ENCODE measurements around the gene SSU72.
"Not testable (repeated sequence)": the region's sequence is repeated elsewhere in the genome, so short reads cannot be mapped to it uniquely, and the experiment has no call there.

SSU72 gene

DNA sequence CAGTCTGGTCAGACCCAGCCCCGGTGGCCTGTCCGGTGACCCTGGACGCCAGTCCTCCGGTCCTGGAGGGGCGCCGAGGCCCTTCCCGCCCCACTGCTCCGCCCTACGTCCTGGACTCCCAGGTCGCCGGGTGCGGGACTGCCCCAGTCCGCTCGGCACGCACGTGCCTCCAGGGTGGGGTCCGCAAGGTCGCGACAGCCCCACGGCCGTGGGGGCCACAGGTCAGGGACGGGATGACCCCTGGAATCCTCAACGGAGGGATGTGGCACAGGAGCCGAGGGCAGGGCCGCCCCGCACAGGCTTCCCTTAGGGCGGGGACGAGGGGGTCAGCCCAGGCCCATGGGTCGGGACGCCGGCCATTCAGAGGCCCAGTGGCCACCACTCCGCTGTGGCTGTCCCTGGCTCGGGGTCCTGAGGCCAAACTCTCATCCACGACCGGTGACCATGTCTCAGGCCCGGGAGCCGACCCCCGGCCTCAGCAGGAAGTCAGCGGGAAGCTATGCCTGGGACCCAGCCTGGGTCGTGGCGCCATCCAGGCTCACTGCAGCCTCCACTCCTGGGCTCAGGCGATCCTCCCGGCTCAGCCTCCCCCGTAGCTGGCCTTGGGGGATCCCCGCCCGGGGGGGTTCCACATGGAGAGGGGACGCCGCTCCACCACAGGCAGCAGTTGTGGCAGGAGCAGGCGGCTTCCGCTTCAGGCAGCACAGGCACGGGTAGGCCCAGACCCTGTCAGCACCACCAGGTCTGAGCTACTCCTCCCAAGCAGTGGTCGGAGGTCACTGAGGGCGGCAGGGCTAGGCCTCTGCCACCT lies 33.6 kb downstream of the SSU72 start:
- DNase-seq (ENCODE audit: low read depth) = no peak

DNA sequence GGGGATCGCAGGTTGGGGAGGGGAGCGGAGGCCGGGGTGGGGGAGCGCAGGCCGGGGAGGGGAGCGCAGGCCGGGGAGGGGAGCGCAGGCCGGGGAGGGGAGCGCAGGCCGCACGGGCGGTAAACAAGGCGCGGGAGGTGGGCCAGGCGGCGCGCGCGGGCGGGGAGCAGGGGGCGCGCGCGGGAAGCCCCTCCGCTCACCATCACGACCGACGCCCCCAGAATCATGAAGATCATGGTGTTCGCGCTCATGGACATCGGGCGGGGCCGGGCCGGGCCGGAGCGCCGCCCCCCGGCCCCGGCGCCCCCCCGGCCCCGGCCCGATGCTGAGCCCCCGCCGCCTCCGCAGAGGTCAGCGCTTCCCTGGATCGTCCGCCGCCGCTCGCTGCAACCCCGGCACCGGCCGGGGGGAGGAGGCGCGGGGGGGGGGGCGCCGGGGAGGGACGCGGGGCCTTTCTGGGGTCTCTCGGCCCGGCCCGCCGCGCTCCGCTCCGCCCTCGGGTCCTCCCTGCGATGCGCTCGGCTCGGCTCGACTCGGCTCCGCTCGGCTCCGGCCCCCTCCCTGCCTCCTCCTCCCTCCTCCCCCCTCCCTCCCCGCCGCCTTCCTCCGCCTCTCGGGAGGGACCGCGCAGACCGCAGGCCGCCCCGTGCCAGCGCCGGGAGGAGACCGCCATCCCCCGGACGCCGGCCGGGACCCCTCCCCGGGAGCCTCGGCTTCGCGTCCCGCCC lies 34.4 kb downstream of the SSU72 start, which contains the start of gene TMEM240:
TSS of gene TMEM240 (minus strand) at position 535 of the 728 bp plus-strand sequence. CDS start at position 257, 278 bp downstream.
- DNase-seq (ENCODE audit: low read depth) = peak; percentile 82

DNA sequence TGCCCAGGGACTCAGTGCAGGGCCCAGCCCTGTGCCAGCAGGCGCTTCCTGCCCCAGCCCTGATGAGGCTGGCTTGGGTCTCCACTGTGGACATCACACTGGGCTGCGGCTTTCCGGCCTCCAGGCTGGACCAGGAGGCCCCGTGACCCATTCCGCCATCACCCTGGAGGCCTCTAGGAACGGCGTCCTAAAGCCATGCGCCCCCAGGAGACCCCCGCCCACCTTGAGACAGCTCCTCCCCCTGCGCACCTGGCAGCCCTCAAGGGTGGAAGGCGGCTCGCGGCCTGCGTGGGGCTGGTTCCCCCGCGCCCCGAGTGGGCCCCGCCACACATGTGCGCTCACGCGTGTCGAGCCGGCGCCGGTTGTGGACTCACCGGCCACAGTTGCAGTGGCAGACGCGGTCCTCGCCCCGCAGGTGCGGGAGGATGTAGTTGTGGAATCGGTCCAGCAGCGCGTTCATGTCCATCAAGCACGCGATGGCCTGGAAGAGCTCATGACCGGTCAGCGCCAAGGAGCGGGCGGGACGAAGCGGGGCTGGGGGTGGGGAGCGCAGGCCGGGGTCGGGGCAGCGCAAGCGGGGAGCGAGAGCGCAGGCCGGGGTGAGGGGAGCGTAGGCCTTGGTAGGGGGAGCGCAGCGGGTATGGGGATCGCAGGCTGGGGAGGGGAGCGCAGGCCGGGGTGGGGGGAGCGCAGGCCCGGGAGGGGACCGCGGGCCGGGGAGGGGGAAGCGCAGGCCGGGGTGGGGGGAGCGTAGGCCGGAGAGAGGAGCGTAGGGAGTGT lies 35.2 kb downstream of the SSU72 start:
- peak; percentile 61 for DNase-seq (ENCODE audit: low read depth)

- DNase-seq (ENCODE audit: low read depth) = no peak
Measured at GRCh38 chr1:1538989-1539309, 35.7 kb downstream of the SSU72 start.

DNA sequence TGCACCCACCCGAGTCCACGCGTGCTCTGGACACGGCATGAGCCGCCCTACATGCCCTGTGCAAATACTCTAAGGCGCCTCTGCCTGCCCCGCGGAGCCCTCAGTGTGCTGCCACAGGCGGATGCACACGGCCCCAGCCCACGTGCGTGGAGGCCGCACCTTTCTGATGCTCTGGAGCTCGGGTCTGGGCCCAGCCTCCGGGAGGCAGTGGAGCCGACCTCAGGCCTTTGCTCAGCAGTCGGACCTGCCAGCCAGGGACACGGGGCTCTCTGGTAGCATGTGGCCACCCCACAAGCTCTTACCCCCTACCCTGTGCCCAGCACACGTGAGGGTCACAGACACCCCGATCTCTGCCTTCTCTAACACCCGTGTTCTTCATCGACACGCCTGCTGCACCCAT lies 36.3 kb downstream of the SSU72 start:
- DNase-seq (ENCODE audit: low read depth) = no peak

DNA sequence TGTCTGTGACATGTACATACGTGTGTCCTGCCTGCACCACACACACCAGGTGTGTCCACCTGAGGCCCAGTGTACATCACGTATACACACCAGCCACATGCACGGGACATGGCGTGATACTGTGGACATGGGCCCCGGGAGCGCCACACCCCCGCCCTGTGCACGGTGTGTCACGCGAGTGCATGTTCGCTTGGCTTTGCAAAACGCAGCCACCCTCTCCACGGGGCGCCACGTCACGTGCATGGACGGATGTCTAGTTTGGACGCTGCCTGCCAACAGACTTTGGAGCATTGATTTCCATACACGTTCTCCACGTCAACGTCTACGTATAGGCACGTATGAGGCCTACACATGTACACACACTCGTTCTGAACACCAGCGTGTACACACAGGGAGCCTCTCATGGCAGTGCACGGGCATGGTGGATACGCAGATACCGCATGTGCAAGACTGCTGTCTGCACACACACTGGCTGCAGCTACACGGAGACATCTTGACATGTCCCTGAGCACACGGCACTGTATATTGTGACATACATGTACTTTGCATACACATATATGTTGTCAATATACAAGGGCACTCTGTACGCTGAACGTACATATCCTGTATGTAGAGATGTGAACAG lies 36.9 kb downstream of the SSU72 start:
- DNase-seq (ENCODE audit: low read depth) = no peak

GRCh38 chr1:1536938-1537546 lies 37.6 kb downstream of the SSU72 start:
- no peak for DNase-seq (ENCODE audit: low read depth)

DNA sequence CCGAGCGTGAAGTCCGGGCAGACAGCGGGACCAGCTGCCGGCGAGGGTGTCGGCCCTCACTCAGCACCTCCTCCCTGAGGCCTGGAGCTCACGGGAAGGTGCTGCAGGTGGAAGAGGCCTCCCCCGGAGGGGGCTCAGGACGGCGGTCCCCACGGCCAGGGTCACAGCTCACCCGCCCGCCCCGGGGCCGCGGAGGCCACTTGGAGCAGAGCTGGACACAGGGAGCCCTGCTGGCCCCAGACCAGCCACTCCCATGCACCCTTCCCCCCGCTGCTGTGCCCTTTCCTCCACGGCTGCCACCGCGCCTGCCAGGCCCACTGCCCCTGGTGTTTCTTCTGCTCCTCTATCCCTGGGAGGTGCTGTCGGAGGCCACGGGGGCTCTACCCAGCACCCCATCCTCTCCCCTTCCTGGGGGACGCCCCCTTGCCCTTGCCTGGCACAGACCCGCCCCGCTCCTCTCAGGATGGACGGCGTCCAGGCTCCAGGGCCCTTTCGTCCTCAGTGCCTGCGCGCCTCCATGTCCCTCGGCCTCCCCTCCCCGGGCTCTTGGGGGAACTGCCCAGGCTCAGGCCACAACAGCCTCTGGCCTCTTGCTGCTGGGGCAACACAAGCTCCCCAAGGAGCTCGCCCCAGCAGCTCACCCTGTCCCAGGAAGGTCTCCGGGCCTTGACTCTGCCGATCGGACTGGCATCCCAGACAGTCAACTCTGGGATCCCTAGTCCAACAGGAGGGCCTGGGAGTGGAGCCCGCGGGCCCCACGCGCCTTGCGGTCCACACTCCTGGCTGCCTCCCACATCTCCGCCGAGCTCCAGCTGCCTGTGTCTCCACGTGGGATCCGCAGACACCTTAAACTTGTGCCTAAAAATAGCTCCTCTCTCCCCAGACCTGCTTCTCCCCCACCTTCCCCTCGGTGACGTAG lies 38.4 kb downstream of the SSU72 start:
- DNase-seq (ENCODE audit: low read depth) = no peak

GRCh38 chr1:1535201-1536018 lies 39.3 kb downstream of the SSU72 start:
- DNase-seq (ENCODE audit: low read depth) = no peak

DNA sequence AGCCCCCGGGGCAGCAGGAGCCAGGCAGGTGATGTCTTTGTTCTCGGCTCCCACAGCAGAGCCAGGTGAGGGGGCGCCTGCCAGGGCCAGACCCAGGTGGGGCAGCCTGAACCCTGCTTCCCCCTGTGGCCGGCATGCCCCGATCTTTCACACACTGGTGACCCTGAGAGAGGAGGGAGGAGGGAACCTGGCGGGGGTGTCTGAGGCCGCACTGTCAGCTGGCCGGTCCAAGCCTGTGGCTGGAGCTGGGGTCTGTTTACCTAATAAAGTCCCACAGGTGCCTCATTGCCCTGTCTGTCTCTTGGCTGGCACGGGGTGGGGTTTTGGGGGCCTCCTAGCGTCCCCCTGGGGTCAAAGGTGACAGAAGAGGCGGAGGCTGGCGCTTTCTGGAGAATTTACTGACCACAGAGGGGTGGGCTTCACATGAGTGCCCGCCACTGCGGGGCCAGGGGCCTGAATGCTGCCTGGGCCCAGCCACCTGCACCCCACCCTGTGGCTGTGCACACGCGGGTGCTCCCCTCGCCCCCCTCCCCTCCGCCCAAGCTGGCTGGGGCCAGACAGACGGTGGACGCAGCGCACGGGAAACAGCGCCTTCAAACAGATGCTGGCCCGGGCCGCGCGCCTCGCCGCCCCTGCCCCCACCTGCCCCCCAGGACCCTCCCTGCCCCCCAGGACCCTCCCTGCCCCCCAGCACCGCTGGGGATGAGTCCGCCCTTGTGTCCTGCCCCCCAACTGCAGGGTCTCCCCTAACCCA lies 40.1 kb downstream of the SSU72 start:
- no peak for DNase-seq (ENCODE audit: low read depth)

GRCh38 chr1:1533894-1534291 lies 40.8 kb downstream of the SSU72 start:
- not testable (repeated sequence) for DNase-seq (ENCODE audit: low read depth)

DNA sequence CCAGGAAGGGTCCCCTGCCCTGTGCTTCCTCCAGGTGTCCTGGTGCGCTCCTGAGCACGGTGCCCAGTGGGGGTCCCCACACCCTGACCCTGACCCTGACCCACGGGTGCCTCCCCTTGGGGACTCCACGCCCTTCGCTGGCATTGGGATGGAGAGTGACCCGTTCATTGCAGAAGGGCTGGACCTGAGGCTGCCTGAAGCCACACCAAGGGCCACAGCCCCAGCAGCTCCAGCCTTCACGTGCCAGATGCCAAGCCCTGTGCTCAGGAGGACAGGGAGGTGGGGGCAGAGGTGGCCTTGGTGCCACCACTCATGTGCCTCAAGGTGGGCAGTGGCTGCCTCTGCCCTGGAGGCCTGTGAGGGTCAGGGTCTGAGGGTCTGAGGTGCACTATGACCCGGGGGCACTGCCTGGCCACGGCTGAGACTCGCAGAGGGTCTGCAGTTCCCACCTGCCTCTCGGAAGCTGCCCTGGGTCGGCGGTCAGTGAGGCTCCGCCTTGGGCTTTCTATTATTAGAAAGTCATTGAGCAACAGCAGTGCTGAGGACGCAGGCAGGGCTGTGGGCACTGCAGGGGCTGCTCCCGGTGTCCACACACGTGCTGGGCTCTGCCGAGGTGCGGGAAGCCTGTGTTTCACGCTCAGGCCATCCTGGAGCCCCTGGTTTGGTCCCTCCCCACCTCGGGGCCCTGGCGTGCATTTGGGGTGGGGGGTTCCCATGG lies 41.3 kb downstream of the SSU72 start:
- not testable (repeated sequence) for DNase-seq (ENCODE audit: low read depth)

DNA sequence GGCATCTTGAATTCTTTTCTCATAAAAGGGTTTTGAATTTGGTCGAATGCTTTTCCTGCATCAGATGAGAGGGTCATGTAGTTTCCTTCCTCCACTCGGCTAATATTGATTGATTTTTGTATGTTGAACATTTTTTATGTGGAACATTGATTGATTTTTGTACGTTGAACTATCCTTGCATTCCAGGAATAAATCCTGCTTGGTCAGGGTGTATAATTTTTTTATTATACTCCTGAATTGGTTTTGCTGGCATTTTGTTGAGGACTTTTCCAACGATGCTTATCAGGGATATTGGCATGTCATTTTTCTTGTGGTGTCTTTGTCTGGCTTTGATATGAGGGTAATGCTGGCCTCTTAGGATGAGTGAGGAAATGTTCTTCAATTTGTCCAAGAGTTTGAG lies 42.7 kb downstream of the SSU72 start:
- no peak for DNase-seq (ENCODE audit: low read depth)

GRCh38 chr1:1529936-1530335 lies 44.7 kb downstream of the SSU72 start:
- DNase-seq (ENCODE audit: low read depth) = no peak

DNA sequence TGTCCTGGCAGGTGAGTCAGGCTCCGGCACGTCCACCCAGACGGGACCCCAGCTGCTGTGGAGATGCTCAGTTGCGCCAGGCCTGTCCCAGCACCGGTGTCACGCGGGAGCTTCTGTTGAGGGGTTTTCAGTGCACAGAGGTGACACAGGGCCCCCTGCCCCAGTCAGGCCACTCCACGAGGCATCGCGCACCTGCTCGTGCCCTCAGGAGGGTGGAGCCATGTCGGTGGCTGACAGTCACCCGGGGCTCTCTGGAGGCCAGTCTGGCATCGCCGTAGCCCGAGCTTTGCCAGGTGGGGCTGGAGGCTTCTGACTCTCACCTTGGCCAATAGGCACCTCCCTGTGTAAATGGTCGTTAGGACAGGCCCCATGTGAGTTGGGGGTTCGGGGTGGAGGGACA lies 45.3 kb downstream of the SSU72 start:
- no peak for DNase-seq (ENCODE audit: low read depth)

- DNase-seq (ENCODE audit: low read depth) = no peak
Measured at GRCh38 chr1:1528301-1529267, 46.1 kb downstream of the SSU72 start.
